Activated T-cell treated with anti-CD3 and anti-CD28 coated beads for 1 hour (primary cell): ENCODE measurements around the gene PCAT7.
"Not testable (repeated sequence)": the region's sequence is repeated elsewhere in the genome, so short reads cannot be mapped to it uniquely, and the experiment has no call there.

Experiments
- DNase-seq: peaks from one replicate; pipeline ENCODE4 v3.0.0-alpha.2; 2020; ENCODE audit warnings: low read depth

The PCAT7 gene

GRCh38 chr9:94554439-94555331 lies at the start of gene PCAT7:
TSS of gene PCAT7 (plus strand) at chr9:94555083.
- DNase-seq = no peak

DNA sequence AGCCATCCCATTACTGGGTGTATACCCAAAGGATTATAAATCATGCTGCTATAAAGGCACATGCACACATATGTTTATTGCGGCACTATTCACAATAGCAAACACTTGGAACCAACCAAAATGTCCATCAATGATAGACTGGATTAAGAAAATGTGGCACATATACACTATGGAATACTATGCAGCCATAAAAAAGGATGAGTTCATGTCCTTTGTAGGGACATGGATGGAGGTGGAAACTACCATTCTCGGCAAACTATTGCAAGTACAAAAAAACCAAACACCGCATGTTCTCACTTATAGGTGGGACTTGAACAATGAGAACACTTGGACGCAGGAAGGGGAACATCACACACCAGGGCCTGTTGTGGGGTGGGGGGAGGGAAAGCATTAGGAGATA lies 48.5 kb upstream of the PCAT7 start:
- DNase-seq = not testable (repeated sequence)

GRCh38 chr9:94507531-94508258 lies 47.2 kb upstream of the PCAT7 start:
- no peak for DNase-seq

- DNase-seq = no peak
These were observed 43.5 kb upstream of the PCAT7 start for GRCh38 chr9:94511134-94511954.

DNA sequence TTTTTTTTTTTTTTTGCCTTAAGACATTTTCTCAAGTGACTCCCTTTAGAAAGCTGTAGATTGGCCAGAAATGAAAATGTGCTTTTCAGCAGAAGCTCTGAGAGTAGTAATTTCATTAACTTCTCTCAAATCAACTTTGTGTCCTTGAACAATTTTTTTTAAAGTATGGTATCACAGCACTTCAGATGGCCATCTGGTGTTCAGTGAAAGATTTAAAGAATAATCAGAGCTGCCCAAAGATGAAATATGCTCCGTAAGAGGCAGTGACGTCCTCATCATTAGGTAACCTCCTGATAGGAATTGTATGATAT lies 43.0 kb upstream of the PCAT7 start:
- no peak for DNase-seq

DNA sequence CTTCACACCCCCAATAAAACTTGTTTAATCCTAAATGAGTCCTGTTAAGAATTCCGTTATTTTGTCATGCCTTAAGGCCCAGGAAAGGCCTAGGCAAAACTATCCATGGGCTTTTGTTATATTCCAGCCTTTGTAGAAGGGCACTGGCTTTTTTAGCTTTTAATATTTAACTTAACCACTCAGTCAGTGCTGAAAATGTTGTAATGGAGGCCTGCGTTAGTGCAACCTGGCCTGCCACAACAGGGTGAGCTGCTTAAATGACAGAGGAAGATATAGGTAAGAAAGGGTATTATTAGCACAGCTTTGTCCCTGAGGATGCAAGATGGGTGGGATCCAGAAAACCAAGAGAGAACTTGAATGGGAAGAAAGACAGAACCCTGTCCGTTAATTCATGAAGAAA lies 40.2 kb upstream of the PCAT7 start:
- DNase-seq = no peak

- no peak for DNase-seq
These were observed 37.6 kb upstream of the PCAT7 start for GRCh38 chr9:94517254-94517653.

DNA sequence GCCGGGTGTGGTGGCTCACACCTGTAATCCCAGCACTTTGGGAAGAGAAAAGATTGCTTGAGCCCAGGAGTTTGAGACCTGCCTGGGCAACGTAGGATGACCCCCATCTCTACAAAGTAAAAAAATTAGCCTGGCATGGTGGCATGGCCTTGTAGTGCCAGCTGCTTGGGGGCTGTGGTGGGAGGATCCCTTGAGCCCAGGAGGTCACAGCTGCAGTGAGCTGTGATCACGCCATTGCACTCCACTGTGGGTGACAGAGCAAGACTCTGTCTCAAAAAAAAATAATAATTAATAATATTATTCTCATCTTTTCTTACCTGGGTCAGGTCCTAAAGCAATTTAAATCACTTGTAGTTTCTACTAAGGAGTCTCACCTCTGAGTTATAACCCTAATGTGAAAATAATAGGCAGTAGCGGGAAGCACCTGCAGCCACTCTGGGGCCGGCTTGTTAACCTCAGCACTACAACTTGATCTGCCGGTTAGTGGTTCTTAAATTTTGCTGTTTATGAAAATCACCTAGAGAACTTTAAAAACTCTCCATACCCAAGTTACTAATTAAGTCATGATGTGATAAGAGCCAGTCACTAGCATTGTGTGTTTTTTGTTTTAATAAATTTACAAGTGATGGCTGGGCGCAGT lies 29.4 kb upstream of the PCAT7 start:
- no peak for DNase-seq

GRCh38 chr9:94526271-94526670 lies 28.6 kb upstream of the PCAT7 start:
- DNase-seq = no peak

- no peak for DNase-seq
These were observed 27.9 kb upstream of the PCAT7 start for GRCh38 chr9:94526951-94527350.

- DNase-seq = no peak
These were observed 26.0 kb upstream of the PCAT7 start for GRCh38 chr9:94528886-94529285.

- DNase-seq = no peak
These were observed 21.7 kb upstream of the PCAT7 start for GRCh38 chr9:94533155-94533554.

GRCh38 chr9:94533601-94534000 lies 21.3 kb upstream of the PCAT7 start:
- no peak for DNase-seq

- no peak for DNase-seq
These were observed 20.0 kb upstream of the PCAT7 start for GRCh38 chr9:94534901-94535300.

GRCh38 chr9:94538908-94539307 lies 16.0 kb upstream of the PCAT7 start:
- no peak for DNase-seq

- DNase-seq = not testable (repeated sequence)
These were observed 10.5 kb upstream of the PCAT7 start for GRCh38 chr9:94544335-94544734.

DNA sequence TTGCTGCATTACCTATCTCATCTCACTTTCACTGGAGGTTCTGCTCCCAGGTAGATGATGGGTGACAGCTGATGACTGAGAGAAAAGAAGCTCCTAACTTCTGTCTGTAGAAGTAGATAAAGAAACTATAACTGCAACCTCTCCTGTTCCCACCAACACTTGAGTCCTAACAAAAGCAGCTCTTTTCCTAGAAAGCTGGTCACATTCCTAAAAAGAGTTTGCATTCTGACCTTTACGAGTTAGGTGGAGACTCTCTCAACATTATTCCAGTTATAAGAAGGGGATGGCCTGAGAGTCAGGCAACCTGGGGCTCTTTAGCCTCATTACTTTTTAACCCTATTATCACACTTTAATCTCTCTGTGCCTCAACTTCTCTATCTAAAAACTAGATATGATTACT lies 8.9 kb upstream of the PCAT7 start:
- DNase-seq = no peak

- no peak for DNase-seq
These were observed 1.6 kb upstream of the PCAT7 start for GRCh38 chr9:94553029-94553938.

DNA sequence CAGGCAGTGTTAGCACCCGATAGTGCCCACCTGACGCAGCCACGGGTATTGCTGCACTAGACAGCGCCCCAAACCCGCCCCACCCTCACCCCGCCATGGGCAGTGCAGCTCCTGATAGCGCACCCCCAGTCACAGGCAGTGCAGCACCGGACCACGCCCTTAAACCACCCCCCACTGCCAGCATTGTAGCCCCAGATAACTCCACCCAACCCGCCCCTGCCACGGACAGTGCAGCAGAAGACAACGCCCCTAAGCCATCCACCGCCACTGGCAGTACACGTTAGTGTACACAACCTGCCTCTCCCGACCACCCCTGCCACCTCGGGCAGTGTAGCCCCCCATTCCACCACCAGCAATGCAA lies 825 bp upstream of the PCAT7 start:
- no peak for DNase-seq

DNA sequence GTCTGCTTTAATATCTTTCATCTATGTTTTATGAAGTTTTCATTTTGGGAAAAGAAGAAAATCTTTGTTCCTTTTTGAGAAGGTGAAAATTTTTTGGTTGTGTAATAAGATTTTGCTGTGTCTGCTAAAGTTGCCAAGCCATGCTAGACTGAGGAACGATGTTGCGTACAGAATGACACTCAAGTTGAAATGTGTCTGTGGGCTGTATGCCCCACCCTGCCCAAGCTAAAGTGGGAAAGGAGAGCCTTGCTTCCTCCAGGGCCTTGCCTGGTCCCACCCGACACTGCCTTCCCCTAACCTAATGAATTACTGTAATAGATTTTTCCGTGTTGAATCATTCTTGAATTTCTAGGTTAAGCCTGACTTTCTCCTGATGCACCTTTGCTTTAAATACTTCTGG lies 2.5 kb downstream of the PCAT7 start:
- no peak for DNase-seq

- DNase-seq = no peak
These were observed 5.4 kb downstream of the PCAT7 start for GRCh38 chr9:94560237-94560636.
